OCI-LY1 (cell line): ENCODE results near the gene PAPPA.

Source experiments
- EZH2 ChIP-seq: fragments of 200-600 bp; sonication (generic), shearing (Covaris generic); IDR thresholded peaks from 2 replicates; pipeline ENCODE4 v1.8.0; 2017; ENCODE audit warnings: borderline replicate concordance, mixed run types, mild to moderate bottlenecking, antibody characterized with exemption, low read length, moderate library complexity, mixed read lengths
- TF ChIP-seq, protein P1 (sequence below): fragments of 200-600 bp; sonication (generic), shearing (Covaris generic); IDR thresholded peaks from 2 replicates; pipeline ENCODE4 v1.5.1; 2017; ENCODE audit warnings: mild to moderate bottlenecking, antibody characterized with exemption, low read length, moderate library complexity, mixed read lengths

DNA sequence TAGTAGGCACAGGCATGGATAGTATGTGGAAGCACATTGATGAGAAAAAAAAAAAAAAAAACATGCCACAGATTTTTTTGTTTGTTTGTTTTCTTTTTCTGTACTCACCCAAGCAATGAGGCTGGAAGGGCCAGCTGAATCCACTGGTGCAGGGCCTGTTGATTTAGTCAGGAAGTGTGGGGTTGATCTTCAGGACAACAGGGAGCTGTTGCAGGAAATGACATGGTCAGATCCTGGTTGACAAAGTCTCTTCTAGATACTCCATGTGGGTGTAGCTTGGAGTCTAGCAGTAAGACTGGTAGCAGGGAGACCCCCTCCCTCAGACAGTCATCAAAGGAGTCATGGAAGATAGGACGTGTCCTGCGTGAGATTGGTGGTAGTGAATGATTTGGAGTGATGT lies 191.8 kb downstream of the PAPPA start:
- TF ChIP-seq EZH2, result no peak
- TF ChIP-seq, protein P1, sequence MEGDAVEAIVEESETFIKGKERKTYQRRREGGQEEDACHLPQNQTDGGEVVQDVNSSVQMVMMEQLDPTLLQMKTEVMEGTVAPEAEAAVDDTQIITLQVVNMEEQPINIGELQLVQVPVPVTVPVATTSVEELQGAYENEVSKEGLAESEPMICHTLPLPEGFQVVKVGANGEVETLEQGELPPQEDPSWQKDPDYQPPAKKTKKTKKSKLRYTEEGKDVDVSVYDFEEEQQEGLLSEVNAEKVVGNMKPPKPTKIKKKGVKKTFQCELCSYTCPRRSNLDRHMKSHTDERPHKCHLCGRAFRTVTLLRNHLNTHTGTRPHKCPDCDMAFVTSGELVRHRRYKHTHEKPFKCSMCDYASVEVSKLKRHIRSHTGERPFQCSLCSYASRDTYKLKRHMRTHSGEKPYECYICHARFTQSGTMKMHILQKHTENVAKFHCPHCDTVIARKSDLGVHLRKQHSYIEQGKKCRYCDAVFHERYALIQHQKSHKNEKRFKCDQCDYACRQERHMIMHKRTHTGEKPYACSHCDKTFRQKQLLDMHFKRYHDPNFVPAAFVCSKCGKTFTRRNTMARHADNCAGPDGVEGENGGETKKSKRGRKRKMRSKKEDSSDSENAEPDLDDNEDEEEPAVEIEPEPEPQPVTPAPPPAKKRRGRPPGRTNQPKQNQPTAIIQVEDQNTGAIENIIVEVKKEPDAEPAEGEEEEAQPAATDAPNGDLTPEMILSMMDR, result no peak
